DOHH2 (cell line): Measurements from ENCODE around the gene CHCHD3.

ENCODE experiments used
- H3F3A ChIP-seq: fragments of 200-600 bp; sonication (generic), shearing (Covaris generic); 2 replicates; pipeline ENCODE4 v1.6.0; 2016; ENCODE audit warnings: antibody characterized with exemption, mild to moderate bottlenecking; ENCODE audit not compliant: control insufficient read depth, insufficient read depth
- H3K27ac ChIP-seq: fragments of 200-600 bp; sonication (generic); 2 replicates; pipeline ENCODE4 v1.5.1; 2014; ENCODE audit warnings: low read depth, mild to moderate bottlenecking, low read length, moderate library complexity
- H3K27me3 ChIP-seq: fragments of 200-600 bp; sonication (generic); 2 replicates; pipeline ENCODE4 v1.6.1; 2014; ENCODE audit warnings: mild to moderate bottlenecking, low read length, mixed read lengths; ENCODE audit not compliant: control insufficient read depth
- H3K36me3 ChIP-seq: fragments of 200-600 bp; sonication (generic); 2 replicates; pipeline ENCODE4 v1.6.1; 2014; ENCODE audit warnings: mild to moderate bottlenecking, low read length, moderate library complexity, mixed read lengths; ENCODE audit not compliant: control insufficient read depth
- H3K4me1 ChIP-seq: fragments of 200-600 bp; sonication (generic); 2 replicates; pipeline ENCODE4 v1.6.1; 2014; ENCODE audit warnings: mild to moderate bottlenecking, low read length, mixed read lengths; ENCODE audit not compliant: control insufficient read depth
- H3K4me2 ChIP-seq: fragments of 200-600 bp; sonication (generic); 2 replicates; pipeline ENCODE4 v1.6.0; 2014; ENCODE audit warnings: mild to moderate bottlenecking, low read length, moderate library complexity
- H3K4me3 ChIP-seq: fragments of 200-600 bp; sonication (generic); 2 replicates; pipeline ENCODE4 v1.5.1; 2014; ENCODE audit warnings: mild to moderate bottlenecking, low read length, mixed read lengths
- H3K79me2 ChIP-seq: fragments of 200-600 bp; sonication (generic); 2 replicates; pipeline ENCODE4 v1.6.1; 2014; ENCODE audit warnings: mild to moderate bottlenecking, low read length, mixed read lengths; ENCODE audit not compliant: control insufficient read depth
- H3K9me2 ChIP-seq: fragments of 200-600 bp; sonication (generic); replicated peaks from 2 replicates; pipeline ENCODE4 v1.6.1; 2014; ENCODE audit warnings: mild to moderate bottlenecking, low read length, mixed read lengths; ENCODE audit not compliant: control insufficient read depth
- H3K9me3 ChIP-seq: fragments of 200-600 bp; sonication (generic); 2 replicates; pipeline ENCODE4 v1.6.1; 2014; ENCODE audit warnings: antibody characterized with exemption, low read length, mixed read lengths; ENCODE audit not compliant: control insufficient read depth, insufficient read depth
- H4K20me1 ChIP-seq: fragments of 200-600 bp; sonication (generic); 2 replicates; pipeline ENCODE4 v1.6.0; 2014; ENCODE audit warnings: low read depth, mild to moderate bottlenecking, antibody characterized with exemption, low read length, moderate library complexity; ENCODE audit not compliant: control insufficient read depth, insufficient read depth
- EZH2phosphoT487 ChIP-seq: fragments of 200-600 bp; sonication (generic); IDR thresholded peaks from 2 replicates; pipeline ENCODE4 v1.6.1; 2017; ENCODE audit warnings: borderline replicate concordance, mild to moderate bottlenecking, antibody characterized with exemption, low read length, moderate library complexity, mixed read lengths
- TF ChIP-seq, protein P1 (sequence below): fragments of 200-600 bp; sonication (generic); IDR thresholded peaks from one replicate; pipeline ENCODE4 v1.5.1; 2014; ENCODE audit warnings: antibody characterized with exemption, mild to moderate bottlenecking, low read depth, low read length; ENCODE audit not compliant: poor library complexity, severe bottlenecking

Gene CHCHD3

GRCh38 chr7:132778761-132779160, 303.1 kb downstream of the CHCHD3 start:
- peaks cover 4% of the 10 kb centered on the region for H3K27me3 ChIP-seq
- H3K79me2 ChIP-seq = no peaks in the 10 kb centered on the region
- no peak for TF ChIP-seq EZH2phosphoT487
- TF ChIP-seq, protein P1, sequence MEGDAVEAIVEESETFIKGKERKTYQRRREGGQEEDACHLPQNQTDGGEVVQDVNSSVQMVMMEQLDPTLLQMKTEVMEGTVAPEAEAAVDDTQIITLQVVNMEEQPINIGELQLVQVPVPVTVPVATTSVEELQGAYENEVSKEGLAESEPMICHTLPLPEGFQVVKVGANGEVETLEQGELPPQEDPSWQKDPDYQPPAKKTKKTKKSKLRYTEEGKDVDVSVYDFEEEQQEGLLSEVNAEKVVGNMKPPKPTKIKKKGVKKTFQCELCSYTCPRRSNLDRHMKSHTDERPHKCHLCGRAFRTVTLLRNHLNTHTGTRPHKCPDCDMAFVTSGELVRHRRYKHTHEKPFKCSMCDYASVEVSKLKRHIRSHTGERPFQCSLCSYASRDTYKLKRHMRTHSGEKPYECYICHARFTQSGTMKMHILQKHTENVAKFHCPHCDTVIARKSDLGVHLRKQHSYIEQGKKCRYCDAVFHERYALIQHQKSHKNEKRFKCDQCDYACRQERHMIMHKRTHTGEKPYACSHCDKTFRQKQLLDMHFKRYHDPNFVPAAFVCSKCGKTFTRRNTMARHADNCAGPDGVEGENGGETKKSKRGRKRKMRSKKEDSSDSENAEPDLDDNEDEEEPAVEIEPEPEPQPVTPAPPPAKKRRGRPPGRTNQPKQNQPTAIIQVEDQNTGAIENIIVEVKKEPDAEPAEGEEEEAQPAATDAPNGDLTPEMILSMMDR = no peak
- no peaks in the 10 kb centered on the region for H3K9me2 ChIP-seq
- H3K9me3 ChIP-seq = no peaks in the 10 kb centered on the region
- H3K4me2 ChIP-seq = no peak overlapping the region
- H3F3A ChIP-seq = no peaks in the 10 kb centered on the region
- H3K36me3 ChIP-seq = no peaks in the 10 kb centered on the region; the same call in 1 of the 2 replicates
- H3K4me3 ChIP-seq = no peak overlapping the region
- H3K4me1 ChIP-seq = no peaks in the 10 kb centered on the region
- H4K20me1 ChIP-seq = no peaks in the 10 kb centered on the region
- H3K27ac ChIP-seq = no peak overlapping the region

DNA sequence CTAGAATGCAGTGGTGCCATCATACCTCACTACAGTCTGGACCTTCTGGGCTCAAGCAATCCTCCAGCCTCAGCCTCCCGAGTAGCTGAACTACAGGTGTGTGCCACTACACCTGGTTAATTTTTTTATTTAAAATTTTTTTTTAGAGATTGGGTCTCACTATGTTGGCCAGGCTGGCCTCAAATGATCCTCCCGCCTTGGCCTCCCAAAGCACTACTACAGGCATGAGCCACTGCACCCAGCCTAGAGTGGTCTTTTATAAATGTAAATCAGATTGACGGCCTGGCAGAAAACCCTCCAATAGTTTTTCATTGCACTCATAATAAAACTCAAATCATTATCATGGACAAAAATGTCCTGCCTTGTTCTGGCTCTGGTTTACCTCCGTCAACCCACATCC, 303.9 kb downstream of the CHCHD3 start:
- H3K27me3 ChIP-seq = peaks cover 4% of the 10 kb centered on the region
- no peaks in the 10 kb centered on the region for H4K20me1 ChIP-seq
- no peak for TF ChIP-seq EZH2phosphoT487
- TF ChIP-seq, protein P1 = no peak
- H3K4me1 ChIP-seq = no peaks in the 10 kb centered on the region
- no peaks in the 10 kb centered on the region for H3F3A ChIP-seq
- H3K79me2 ChIP-seq = no peaks in the 10 kb centered on the region
- H3K36me3 ChIP-seq = no peaks in the 10 kb centered on the region
- no peaks in the 10 kb centered on the region for H3K9me2 ChIP-seq
- H3K27ac ChIP-seq = no peak overlapping the region
- no peaks in the 10 kb centered on the region for H3K9me3 ChIP-seq
- no peak overlapping the region for H3K4me3 ChIP-seq
- no peak overlapping the region for H3K4me2 ChIP-seq

GRCh38 chr7:132777414-132777813, 304.5 kb downstream of the CHCHD3 start:
- Histone ChIP-seq H3K27me3 (peaks cover 4% of the 10 kb centered on the region), H3K27ac (no peak overlapping the region), H4K20me1 (no peaks in the 10 kb centered on the region), H3K9me2 (no peaks in the 10 kb centered on the region), H3K4me2 (no peak overlapping the region), H3F3A (no peaks in the 10 kb centered on the region), H3K36me3 (no peaks in the 10 kb centered on the region), H3K4me1 (no peaks in the 10 kb centered on the region), H3K79me2 (no peaks in the 10 kb centered on the region), H3K4me3 (no peak overlapping the region), H3K9me3 (no peaks in the 10 kb centered on the region)
- TF ChIP-seq EZH2phosphoT487 = no peak
- TF ChIP-seq, protein P1 = no peak
